Measurements from ENCODE around the gene HNRNPD. TPM values are rescaled to one million over a fixed set of nuclear protein-coding genes. Genes with fewer than 3 reads are reported as not detected.

Gene HNRNPD
- total and polyA plus RNA-seq, 2 of the 13 experiments (the other 11 are each of a cell fraction or from before 2014, with no cell fraction given): 64.0 to 69.7 TPM

GRCh38 chr4:82373816-82374625 is at the start of gene HNRNPD (continued):
- TF ChIP-seq AKAP8 (CRISPR knock-in tag; IDR thresholded peaks at IDR 0.05) (peak; percentile 64; the same call in 1 of the 2 replicates), CBX5 (CRISPR knock-in tag; IDR thresholded peaks at IDR 0.05; ENCODE audit: borderline replicate concordance) (peak; percentile 97; the same call in 1 of the 2 replicates), HCFC1 (IDR thresholded peaks at IDR 0.05; ENCODE audit: low read depth, low read length) (peak; percentile 53; the same call in 1 of the 2 replicates), TBP (CRISPR knock-in tag; IDR thresholded peaks at IDR 0.05) (0 out of 2 replicates have a peak, but pooled peaks have one; percentile 66), PPARG (CRISPR knock-in tag; conservative IDR thresholded peaks at IDR 0.05) (no peak; the same call in 1 of the 2 replicates), ZBTB42 (CRISPR knock-in tag; IDR thresholded peaks at IDR 0.05) (peak; percentile 92), PLSCR1 (CRISPR knock-in tag; IDR thresholded peaks at IDR 0.05; ENCODE audit: borderline replicate concordance) (no peak), RBM39 (IDR thresholded peaks at IDR 0.05; ENCODE audit: low read depth, low read length, poor library complexity, severe bottlenecking) (peak; percentile 84), TERF1 (CRISPR knock-in tag; IDR thresholded peaks at IDR 0.05) (no peak), ZNF337 (CRISPR knock-in tag; IDR thresholded peaks at IDR 0.05; ENCODE audit: borderline replicate concordance, low read depth) (0 out of 2 replicates have a peak, but pooled peaks have one; percentile 73), FOXA1 (IDR thresholded peaks at IDR 0.05) (no peak), FOXA1 (CRISPR knock-in tag; IDR thresholded peaks at IDR 0.05) (peak; percentile 44; the same call in 1 of the 2 replicates), ZNF816 (CRISPR knock-in tag; IDR thresholded peaks at IDR 0.05; ENCODE audit: borderline replicate concordance) (no peak; the same call in 1 of the 2 replicates), ZNF703 (CRISPR knock-in tag; IDR thresholded peaks at IDR 0.05; ENCODE audit: borderline replicate concordance) (peak; percentile 18; the same call in 1 of the 2 replicates), CHD2 (IDR thresholded peaks at IDR 0.05; ENCODE audit: low read depth, low read length) (peak; percentile 75), RBAK (CRISPR knock-in tag; IDR thresholded peaks at IDR 0.05) (0 out of 2 replicates have a peak, but pooled peaks have one; percentile 72), ZNF547 (CRISPR knock-in tag; IDR thresholded peaks at IDR 0.05) (peak; percentile 48; the same call in 1 of the 2 replicates), POLR2AphosphoS2 (IDR thresholded peaks at IDR 0.05; ENCODE audit: low read depth, low read length) (no peak; the same call in 1 of the 2 replicates), TCF7 (IDR thresholded peaks at IDR 0.05; ENCODE audit: low read depth) (peak; percentile 23; the same call in 1 of the 2 replicates), ZBTB7B (CRISPR knock-in tag; IDR thresholded peaks at IDR 0.05) (no peak; the same call in 1 of the 2 replicates), HDAC1 (CRISPR knock-in tag; IDR thresholded peaks at IDR 0.05) (peak; percentile 94), ZBTB34 (CRISPR knock-in tag; IDR thresholded peaks at IDR 0.05) (no peak; the same call in 1 of the 2 replicates), ZNF468 (CRISPR knock-in tag; IDR thresholded peaks at IDR 0.05) (0 out of 2 replicates have a peak, but pooled peaks have one; percentile 35), FIP1L1 (IDR thresholded peaks at IDR 0.05; ENCODE audit: borderline replicate concordance, insufficient read depth, low read depth, low read length) (0 out of 2 replicates have a peak, but pooled peaks have one; percentile 41), PHF8 (CRISPR knock-in tag; IDR thresholded peaks at IDR 0.05) (peak; percentile 80), PBX2 (CRISPR knock-in tag; IDR thresholded peaks at IDR 0.05) (no peak)

All from HepG2 (cell line).